ENCODE measurements around the gene EGFLAM.

EGFLAM gene

DNA sequence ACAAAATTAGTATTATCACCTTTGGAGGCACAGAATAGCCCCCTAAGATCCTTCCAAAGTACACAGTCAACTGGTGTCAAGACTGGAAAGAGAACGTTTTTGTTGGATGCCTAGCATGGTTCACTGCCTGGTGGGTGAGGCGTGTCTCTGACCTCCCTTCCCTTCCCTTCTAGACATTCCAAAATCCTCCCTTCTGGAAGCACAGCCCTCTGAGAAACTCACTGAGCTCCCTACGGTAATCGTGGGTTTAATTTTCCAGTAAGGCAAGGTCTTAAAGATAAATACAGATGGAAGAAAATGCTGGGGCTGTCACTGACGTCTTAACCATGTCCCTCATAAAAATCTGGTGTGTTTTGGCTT lies 159.3 kb downstream of the EGFLAM start:
- DNase-seq (ENCODE audit: low read depth in 2 of 2), result no peak

DNA sequence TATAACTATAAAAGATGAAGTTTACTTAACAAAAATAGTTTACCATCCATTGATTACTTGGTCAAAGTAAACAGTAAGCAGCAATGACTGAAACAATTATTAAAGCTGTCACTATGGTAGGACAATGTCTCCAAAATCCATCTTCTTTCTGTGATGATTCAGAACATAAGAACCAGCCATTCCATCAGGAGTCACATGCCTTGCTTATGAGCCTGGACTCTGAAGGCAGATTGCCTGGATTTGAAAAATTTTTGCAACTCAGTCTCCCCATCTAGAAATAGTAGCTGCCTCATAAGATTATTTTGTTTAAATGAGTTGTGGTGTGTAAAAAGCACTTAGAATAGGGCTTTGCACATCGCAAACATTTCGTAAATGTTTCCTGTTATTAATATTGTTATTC lies 161.9 kb downstream of the EGFLAM start:
- DNase-seq (ENCODE audit: low read depth in 2 of 2), result no peak

DNA sequence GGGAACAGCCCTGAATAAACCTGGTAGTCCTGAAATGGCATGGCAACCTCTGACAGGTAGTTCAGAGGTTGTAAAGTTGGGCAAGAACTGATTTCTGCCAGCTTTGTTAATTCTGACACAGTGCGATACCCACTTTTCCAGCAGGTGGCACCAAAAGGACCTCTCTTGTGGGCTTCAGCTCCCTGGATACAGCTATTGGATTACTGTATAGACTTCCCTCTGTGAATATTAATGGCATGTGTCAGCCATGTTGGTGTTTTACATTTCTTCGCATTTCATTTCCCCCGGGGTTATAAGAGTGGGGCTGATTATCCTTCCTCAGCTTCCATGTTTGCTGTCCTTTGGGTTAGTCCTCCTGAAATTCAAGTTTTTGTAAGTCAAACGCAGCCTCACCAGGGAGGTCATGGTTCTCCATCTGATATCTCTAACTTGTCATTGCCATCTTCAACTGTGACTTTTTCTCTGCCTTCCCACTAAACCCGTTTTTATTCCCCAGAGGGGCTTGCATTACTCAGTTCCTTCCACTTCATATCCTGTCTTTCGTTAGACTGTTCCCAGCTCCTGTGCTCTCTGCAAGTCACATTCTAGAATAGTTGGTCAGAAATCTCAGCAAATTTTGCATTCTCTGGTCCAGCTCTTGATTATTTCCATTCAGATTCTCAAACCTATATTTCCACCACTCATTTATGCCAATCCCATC lies 162.5 kb downstream of the EGFLAM start:
- peak; percentile 65 to 67 for DNase-seq (ENCODE audit: low read depth in 2 of 2)

DNA sequence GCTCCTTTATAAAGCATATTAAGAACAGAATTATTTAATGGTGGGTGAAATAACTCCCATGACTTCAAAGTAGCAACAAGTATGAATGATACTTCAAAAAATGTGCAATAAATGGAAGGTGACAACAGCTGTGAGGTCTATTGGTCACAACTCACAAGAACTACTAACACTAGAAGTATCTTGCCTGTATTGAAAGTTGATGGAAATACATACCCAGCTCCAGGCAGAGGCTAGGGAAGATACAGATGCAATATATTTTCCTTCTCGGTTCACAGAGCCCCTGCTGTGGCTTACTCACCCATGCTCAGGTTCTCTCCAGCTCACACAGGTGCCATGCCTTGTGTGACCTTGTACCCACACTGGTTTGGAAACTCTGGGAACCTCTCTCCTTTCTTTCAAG lies 164.3 kb downstream of the EGFLAM start:
- DNase-seq (ENCODE audit: low read depth in 2 of 2), result no peak

DNA sequence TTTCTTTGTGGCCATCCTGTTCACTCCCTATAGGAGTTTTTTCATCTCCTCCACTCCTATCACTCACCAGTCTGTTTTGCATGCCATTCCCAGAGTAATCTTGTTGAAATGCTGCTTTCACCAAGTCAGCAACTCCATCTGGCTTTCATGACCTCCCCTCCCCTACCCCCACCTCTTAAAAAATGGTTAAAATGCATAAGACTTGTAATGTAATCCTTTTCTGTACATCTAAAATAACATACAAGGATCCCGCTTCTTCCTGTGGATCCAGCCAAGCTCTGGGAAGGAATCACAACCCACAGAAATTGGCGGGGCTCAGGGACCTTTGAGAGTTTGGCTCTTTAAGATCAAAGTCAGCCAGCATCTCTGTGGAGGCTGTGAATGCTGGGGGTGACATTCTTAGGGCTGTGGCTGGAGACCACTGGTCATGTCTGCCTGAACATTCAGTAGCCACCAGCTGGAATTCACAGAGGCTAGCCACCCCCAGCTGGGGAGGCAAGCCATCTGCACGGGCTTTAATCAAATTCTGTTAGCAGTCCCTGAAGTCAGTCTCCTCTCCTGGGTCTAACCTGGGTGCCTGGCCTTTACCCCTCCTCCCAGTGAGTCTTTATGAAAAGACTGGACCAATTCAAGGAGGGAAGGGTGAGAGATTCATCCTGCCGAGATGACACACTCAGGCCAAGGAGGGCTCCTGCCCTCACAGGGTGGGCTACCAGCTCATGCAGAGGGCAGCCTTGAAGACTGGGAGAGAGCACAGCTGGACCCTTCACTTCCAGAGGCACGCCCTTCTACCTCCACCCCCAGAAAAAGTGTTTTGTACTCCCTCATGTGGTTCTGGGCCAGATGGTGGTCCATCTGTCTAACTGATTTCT lies 165.2 kb downstream of the EGFLAM start:
- DNase-seq (ENCODE audit: low read depth in 2 of 2), result peak in 1 of 2 experiments; percentile 60

DNA sequence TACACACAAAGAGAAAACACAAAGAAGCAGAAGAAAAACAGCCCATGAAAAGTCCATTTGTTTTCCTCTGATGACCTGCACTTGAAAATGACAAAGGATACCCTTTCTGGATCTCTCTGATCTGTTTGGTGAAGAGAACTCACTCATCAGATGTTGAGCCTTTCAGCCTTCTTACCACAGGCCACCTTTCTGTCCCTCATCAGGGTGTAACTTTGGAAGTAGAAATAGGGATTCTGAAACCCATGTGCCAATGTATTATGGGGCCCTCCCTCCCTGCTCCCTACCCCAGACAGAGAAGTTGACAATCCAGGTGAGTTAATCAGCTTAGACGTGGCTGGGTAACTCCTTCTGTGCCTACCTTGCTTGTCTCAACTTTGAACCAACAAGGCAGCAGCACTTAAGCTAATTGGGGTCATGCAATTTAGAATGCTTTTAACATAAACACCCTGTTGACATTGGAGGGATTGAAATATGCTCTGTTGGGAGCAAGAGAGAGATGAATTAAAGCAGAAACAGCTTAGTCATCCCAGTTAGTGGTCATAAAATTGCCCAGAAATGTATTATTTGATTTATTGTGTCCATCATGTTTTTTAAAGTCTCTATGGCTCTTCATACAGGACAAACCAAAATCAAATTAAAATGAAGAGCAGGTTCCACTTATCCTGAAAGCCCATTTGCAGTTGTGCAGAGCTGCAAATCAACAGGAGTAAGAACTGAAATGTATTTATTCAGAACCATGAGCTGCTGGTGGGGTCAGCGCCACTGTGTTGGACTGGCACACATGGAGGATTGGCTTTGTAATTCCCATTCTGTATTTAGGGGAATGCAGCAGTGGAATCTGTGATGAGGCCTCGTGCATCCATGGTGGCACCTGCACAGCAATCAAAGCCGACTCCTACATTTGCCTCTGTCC lies 166.0 kb downstream of the EGFLAM start:
- no peak for DNase-seq (ENCODE audit: low read depth in 2 of 2)

DNA sequence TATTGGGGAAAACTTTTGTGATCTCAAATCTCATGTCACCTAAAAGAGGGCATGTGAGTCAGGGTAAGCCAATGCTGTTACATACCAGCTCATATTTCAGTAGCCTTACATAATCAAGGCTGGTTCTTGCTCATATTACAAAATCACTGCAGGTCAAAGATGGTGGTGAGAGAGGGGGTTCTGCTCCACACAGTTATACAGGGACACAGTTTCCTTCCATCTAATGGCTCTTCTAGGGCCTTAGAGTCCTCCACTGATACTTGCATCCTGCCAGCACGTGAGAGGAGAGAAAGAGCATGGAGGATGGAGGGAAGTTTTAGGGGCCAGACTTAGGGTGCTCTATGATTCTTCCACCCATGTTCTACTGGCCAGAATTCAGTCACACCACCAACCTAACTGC lies 168.1 kb downstream of the EGFLAM start:
- DNase-seq (ENCODE audit: low read depth in 2 of 2), result no peak

DNA sequence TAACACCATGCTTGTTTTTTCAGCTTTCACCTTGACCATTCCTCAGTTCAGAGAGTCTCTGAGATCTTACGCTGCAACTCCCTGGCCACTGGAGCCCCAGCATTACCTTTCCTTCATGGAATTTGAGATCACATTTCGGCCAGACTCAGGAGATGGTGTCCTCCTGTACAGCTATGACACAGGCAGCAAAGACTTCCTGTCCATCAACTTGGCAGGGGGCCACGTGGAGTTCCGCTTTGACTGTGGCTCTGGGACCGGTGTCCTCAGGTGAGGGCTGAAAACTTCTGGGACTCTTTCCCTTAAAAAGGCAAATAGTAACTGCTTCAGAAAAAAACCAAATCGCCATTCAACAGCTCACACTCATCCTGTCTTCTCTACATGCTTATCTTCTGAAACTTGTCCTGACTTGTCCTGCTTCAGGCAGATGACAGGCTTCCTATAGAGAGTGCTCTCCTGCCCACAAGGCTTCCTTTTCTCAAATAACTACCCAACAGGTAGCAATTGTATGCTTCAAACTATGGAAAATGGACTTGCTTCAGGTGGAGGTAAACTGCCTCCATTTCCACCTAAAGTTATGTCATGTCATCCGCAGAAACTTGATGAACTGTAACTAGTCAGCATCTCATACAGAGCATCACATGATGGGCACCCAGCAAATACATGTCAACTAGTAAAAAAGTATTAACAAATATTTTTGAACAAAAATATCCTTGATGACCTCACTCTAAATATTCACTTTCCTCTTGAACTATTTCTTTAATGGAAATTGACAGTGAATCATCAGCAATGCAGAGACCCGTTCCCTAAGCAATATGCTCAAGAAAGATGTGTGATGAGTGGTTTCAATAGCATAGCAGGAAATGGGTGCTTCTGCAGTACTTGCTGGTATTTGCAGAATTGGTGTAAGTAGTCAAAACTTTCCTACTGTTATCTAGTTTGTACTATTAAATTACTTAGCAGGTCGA lies 168.9 kb downstream of the EGFLAM start:
- DNase-seq (ENCODE audit: low read depth in 2 of 2), result no peak

DNA sequence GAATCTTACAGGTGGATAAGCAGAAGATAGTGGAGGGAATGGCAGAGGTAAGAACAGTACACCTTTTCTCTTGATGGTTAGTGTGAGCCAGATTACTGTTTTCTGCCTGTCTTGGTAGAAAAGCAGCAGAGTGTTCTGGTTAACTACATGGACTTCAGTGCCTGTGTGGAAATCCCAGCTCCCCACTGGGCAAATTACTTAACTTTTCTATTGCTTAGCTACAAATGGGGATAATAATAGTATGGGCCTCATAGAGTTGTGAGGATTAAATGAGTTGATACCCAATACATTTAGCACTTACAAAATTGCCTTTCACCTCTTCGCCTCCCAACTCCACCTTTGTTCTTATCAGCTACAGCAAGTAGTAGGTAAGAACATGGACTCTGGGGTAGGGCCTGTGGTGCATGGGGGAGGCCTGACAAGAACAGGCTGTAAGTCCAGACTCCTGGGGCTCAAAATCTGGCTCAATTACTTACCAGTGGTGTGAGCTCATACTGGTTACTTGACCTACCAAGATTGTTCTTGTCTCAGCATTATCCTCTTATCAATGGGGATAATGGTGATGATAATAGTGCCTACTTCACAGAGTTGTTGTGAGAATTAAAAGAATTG lies 173.0 kb downstream of the EGFLAM start:
- no peak for DNase-seq (ENCODE audit: low read depth in 2 of 2)

DNA sequence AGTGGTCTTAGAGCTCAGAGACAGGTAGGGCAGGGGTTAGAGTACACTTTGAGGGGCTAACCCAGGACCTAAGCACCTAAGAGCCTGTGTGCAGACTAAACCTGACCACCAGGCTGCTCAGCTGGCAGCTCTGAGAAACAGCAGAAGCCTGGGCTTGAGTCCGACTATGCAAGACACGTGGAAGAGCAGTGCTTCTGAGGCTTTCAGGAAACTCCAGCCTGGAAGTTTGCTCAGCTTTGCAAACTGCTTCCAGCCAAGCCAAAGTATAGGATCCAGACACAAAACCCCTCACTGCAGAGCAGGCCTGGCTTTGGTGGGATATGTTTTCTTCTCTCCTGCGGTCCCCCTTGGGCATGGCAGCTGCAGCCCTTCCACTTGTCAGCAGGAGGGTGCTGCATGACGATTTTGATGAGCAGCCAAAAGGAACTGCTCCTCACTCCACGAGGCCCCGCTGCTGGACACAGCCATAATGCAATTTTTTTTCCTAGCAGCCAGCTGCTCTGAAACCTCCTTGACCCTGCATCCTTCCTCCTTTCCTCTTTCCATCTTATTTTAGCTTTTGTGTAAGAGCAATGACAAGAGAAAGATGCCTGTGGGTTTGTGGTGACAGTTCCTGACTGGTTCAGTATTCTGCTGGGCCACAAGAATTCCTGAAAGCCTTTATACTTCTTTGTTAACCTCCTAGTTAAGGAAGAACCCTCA lies 175.0 kb downstream of the EGFLAM start:
- peak; percentile 77 to 79 for DNase-seq (ENCODE audit: low read depth in 2 of 2)

DNA sequence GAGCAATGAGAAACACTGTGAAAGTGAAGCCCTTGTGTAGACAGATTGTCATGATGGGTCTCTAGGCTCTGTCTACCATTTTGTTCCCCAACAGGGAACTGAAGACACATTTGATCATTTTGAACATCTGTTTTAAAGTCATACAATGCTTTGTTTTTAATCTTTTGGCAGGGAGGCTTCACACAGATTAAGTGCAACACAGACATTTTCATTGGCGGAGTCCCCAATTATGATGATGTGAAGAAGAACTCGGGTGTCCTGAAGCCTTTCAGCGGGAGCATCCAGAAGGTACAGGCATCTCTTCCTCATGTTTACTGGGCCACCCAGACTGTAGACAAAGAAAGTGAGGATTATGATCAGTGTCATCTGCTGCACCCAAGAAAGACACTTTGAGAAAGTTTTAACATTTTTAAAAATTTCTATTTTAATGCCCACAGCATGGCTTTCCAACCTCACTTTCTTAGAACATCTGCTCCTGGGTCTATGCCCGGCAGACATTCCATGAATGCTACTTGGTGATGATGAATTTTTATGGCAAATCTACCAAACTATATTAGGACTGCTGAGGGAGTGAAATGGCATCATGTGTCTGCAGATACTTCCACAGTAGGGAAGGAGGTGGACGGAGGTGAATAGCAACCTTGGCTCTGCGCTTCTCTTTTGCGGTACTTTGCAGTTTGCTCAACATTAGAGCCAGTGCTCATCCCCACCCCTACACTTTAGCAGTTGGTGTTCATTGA lies 176.8 kb downstream of the EGFLAM start:
- DNase-seq (ENCODE audit: low read depth in 2 of 2), result no peak

DNA sequence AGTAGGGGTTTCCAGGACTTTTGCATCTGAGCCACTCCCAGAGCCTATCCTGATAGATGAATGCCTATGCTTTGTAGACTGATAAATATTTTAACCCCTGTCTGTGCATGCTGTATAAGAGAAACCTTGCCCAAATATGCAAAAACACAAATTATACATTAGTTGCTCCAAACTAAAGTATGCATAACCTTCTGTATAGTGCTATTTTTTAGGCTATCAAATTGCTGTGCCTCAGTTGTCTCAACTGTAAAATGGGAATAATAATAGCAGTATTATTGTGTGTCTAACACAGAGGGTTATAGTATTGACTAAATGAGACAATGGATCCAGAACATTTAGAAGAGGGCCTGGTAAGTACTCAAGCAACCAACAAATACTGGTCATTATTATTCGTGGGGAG lies 180.4 kb downstream of the EGFLAM start:
- no peak for DNase-seq (ENCODE audit: low read depth in 2 of 2)

DNA sequence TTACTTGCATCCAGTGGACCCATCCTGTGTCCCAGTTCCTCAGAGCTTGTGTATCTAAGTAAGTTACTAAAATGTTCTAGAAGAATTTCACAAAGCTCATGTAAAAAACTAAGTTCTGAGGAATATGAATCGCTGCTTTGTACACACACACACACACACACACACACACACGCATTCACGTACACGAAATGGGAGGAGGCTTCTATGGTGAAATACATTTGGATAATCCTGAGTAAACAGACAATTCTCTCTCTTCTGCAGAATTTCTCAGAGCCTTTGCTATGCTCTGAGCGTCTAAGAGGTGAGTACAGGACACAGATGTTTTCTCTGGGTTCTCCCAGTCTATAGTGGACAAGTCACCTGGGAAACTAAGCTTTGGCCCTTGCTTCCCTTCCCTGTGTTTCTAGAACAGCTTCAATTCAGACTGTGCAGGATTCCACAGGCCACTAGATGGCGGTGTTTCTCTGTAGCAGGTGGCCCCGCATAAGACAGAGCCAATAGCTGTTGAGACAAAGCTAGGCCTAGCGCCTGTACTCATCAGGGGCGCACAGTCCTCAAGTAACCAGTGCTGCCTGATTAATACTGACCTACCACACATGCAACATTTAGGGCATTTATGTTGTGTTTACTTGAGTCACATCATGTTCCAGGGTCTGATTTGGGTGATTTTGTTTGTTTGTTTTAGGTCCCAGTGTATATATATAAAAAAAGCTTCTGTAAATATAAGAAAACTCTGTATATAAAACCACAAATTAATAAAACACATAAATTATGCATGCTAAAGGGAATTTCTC lies 183.3 kb downstream of the EGFLAM start:
- DNase-seq (ENCODE audit: low read depth in 2 of 2), result peak; percentile 75 to 81

DNA sequence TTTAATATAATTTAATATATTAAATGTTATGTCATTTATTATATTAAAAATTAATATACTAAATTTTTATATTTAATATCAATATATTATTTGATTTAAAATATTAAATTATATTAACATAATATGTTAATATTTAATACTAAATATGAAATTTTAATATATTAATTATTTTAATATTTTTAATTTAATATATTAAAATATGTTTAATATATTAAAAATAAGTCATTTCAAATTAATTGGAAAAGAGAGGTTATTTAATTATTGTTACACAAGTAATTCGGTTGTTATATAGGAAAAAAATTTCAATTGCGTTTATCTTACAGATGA lies 183.9 kb downstream of the EGFLAM start:
- DNase-seq (ENCODE audit: low read depth in 2 of 2), result no peak

DNA sequence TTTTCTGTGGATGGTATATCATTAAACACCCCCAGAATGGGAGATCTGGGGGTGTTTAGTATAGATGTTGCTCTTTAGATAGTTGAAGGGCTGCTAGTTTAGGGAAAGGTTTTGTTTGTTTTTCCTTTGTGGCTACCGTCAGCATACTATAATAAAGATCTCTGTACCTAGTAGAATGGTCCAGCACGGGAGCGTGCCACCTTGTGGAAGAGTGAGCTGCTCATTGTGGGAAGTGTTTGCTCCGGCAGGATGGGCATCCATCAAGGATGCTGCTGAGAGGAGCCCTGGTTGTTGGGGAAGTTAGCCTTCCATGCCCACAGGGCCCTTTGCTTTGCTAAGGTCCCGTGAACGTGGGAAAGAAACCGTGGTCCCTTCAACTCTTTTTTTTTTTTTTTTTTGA lies 185.0 kb downstream of the EGFLAM start:
- DNase-seq (ENCODE audit: low read depth in 2 of 2), result no peak

DNA sequence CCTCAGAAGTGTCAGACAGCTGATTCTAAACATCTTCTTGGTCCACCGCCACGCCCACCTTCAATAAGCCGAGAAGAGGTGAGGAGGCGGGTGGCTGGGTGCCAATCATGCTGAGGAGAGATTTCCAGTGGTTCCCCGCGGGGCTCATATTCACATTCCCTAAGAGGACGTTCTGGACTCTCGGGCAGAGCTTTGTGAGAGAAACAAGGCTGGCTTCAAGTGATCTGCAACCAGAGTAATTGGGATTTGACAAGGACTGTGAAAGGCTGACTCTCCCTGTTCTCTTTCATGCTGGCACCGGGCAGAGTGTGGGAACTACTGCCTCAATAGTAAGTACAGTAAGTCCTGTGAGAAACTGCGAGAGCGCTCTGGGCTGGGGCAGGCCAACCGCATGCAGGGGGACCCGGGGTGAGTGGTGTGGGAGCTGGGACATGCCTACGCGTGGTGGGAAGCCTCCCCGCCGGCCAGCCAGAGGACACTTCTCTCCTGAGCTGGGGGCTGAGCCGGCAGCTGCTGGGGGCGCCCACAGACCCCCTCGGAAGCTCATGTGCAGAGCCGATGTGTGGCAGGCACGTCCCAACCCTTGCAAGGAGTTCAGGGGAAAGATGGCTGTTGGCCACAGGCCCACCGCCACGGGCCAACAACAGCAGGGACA lies 187.1 kb downstream of the EGFLAM start:
- DNase-seq (ENCODE audit: low read depth in 2 of 2), result no peak

DNA sequence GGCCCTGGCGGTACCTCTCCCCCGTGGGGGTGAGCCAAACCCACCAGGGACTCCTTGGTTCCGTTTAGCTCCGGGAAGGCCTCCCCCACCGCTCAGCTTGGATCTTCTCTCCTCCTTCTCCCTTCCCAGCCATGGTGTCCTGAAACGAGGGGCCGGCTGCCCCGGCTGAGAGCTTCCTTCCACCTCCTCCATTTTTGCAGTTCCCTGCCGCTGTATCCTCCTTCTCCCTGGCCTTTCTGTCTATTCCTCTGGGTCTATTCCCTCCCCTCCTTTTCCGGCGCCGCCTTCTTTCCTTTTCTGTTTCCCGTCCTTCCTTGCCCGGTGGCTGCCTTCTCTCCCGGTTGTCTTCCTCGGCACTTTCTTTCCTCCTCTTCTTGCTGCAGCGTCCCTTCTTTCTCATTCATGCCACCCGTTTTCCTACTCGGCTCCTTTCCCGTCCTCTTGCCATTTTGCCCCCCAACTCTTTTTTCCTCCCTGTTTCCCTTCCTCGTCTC lies 187.7 kb downstream of the EGFLAM start:
- DNase-seq (ENCODE audit: low read depth in 2 of 2), result no peak

DNA sequence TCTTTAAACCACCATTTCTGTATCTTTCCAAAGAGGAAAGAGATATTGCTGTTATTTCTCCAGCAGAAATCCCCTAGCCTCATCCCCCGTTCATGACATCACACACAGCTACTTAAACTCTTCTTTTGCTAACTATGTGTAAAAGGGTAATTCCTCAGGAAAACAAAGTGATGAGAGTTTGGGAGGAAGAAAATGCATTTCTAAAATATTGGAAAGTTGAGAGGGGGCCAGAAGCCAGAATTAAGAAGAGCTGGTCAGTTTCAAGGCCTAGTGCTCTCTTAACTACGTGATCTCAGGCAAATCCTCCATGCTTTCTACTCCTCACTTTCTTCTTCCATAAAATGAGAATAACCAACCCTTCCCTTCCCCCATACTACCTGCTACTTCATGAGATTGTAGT lies 188.7 kb downstream of the EGFLAM start:
- DNase-seq (ENCODE audit: low read depth in 2 of 2), result no peak
